Measurements from ENCODE around the gene FRAS1.
"Not testable (repeated sequence)": the region's sequence is repeated elsewhere in the genome, so short reads cannot be mapped to it uniquely, and the experiment has no call there.

FRAS1 gene

GRCh38 chr4:78268597-78268996, 211.5 kb downstream of the FRAS1 start:
- no peak for DNase-seq (ENCODE audit: low read depth in 4 of 4, low spot score in 1 of 4)

DNA sequence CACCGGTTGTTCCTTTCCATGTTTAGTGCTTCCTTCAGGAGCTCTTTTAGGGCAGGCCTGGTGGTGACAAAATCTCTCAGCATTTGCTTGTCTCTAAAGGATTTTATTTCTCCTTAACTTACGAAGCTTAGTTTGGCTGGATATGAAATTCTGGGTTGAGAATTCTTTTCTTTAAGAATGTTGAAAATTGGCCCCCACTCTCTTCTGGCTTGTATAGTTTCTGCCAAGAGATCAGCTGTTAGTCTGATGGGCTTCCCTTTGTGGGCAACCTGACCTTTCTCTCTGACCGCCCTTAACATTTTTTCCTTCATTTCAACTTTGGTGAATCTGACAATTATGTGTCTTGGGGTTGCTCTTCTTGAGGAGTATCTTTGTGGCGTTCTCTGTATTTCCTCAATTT, 218.3 kb downstream of the FRAS1 start:
- DNase-seq (ENCODE audit: low read depth in 4 of 4, low spot score in 1 of 4) = not testable (repeated sequence)

GRCh38 chr4:78286281-78286680, 229.2 kb downstream of the FRAS1 start:
- DNase-seq (ENCODE audit: low read depth in 4 of 4, low spot score in 1 of 4) = no peak

DNA sequence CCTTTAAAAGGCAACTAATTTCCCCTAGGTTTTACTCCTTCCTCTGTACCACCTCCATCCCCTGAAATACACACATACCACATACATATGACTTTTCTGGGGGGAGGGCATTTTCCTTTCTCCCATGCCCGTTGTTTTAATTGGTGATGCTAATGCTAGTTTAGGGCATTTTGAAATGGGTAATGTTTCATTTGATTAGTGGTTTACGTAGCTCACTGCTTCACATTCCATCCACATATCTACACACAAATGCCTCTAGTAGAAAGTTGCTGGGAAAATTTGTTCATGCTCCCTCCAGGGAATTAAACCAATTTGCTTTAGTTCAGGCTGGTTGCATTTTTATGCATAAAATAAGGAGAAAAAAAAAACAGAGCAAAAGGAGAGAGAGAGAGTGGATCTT, 231.2 kb downstream of the FRAS1 start:
- no peak for DNase-seq (ENCODE audit: low read depth in 4 of 4, low spot score in 1 of 4)

GRCh38 chr4:78291277-78291676, 234.2 kb downstream of the FRAS1 start:
- DNase-seq (ENCODE audit: low read depth in 4 of 4, low spot score in 1 of 4) = no peak

DNA sequence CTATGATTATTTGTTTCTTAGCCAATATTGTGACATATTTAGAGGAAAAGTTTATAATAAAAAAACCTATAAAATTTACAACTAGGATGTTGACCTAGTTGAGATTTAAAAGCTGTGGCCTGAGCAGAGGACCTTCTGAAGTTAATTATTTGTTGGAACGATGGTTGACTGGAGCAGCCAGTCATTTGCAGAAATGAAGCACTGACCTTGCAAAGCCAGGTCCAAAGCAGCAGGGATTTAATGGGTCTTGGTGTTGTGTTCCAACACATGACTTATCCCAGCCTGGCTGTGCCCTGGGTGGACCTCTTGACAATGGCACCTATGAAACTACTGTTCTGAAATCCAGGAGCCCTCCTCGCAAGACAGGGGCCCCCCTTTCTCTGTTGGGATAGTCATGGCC, 235.2 kb downstream of the FRAS1 start:
- no peak for DNase-seq (ENCODE audit: low read depth in 4 of 4, low spot score in 1 of 4)

DNA sequence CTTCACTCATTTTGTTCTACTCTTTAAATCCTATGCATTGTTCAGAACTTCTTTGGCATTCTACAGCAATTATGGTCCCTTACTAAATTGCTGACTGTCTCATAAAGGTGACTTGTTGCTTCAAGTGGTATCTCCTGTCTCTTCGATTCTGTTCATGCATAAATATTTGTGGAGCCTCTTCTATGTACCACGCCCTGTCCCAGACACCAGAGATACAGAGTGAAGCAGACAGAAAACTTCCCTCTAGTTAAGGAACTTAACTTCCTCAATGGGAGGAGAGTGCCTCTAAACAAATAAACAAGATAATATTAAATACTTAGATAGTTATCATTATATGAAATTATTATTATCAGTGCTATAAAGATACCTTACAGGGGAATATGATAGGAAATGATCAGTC, 235.7 kb downstream of the FRAS1 start:
- no peak for DNase-seq (ENCODE audit: low read depth in 4 of 4, low spot score in 1 of 4)

- no peak for DNase-seq (ENCODE audit: low read depth in 4 of 4, low spot score in 1 of 4)
Observed at GRCh38 chr4:78293348-78293747, 236.2 kb downstream of the FRAS1 start.

DNA sequence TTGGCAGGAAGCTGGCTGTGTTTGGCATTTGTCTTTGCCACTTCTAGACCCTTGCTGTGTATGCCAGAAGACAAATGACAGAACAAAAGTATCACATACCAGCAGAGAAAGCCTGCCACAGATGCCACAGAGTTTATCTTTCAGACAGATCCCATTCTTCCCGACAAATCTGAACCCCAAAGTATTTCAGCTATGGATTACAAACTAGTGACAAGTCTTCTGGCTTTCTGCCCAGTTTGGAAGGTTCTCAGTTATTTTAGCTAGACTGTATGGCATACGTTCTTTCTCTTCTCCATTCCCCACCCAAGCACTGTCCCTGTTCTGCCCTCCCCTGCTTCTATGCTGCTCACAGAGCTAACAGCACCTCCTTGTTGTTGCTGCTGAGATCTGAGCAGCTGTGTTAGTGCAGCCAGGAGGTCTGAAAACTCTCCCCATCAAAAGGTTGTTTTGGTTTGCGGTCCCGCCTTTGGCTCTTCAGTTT, 236.7 kb downstream of the FRAS1 start:
- no peak for DNase-seq (ENCODE audit: low read depth in 4 of 4, low spot score in 1 of 4)

- no peak for DNase-seq (ENCODE audit: low read depth in 4 of 4, low spot score in 1 of 4)
Observed at GRCh38 chr4:78296261-78296660, 239.1 kb downstream of the FRAS1 start.

- DNase-seq (ENCODE audit: low read depth in 4 of 4, low spot score in 1 of 4) = no peak
Observed at GRCh38 chr4:78297116-78297800, 240.1 kb downstream of the FRAS1 start.

- DNase-seq (ENCODE audit: low read depth in 4 of 4, low spot score in 1 of 4) = no peak
Observed at GRCh38 chr4:78298618-78299017, 241.5 kb downstream of the FRAS1 start.

- DNase-seq (ENCODE audit: low read depth in 4 of 4, low spot score in 1 of 4) = no peak
Observed at GRCh38 chr4:78299565-78299972, 242.4 kb downstream of the FRAS1 start.

DNA sequence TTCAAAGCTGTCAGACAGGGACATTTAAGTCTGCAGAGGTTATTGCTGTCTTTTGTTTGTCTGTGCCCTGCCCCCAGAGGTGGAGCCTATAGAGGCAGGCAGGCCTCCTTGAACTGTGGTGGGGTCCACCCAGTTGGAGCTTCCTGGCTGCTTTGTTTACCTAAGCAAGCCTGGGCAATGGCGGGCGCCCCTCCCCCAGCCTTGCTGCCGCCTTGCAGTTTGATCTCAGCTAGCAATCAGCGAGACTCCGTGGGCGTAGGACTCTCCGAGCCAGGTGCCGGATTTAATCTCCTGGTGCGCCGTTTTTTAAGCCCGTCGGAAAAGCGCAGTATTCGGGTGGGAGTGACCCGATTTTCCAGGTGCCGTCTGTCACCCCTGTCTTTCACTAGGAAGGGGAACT, 250.1 kb downstream of the FRAS1 start:
- not testable (repeated sequence) for DNase-seq (ENCODE audit: low read depth in 4 of 4, low spot score in 1 of 4)

DNA sequence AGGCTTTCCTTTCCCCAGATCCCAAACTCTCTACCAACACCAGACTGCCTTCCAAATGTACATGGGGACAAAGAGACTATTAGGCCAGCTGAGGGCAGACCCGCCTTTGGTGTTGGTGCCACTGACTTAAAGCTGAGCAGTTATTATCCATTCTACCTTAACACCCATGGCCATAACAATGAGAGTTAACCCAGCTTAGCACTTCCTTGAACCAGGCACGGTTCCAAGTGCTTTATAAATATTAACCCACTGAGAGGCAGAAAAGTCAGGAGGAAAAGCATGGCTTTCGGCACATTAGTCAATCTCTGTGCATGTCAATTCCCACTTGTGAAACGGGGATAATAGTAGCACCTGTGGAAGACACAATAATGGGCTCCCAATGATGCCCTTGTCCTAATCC, 251.4 kb downstream of the FRAS1 start:
- no peak for DNase-seq (ENCODE audit: low read depth in 4 of 4, low spot score in 1 of 4)

DNA sequence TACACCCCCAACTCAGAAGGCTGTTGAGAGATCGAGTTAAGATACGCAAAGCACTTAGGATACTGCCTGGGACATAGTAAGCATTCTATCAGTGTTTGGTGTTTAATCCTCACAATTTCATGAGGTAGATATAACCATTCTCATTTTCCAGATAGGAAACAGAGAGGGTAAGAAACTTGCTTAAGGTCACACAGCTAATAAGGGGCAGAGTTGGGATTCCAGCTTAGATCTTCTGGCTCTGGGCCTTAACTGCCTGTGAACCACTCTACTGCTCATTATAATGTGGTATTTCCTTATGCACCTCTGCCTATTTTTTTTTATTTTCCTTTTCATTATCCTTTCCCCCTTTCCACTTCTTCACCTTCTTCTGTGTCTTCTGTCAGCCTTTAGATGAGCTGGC, 252.2 kb downstream of the FRAS1 start:
- no peak for DNase-seq (ENCODE audit: low read depth in 4 of 4, low spot score in 1 of 4)

GRCh38 chr4:78310007-78310739, 253.1 kb downstream of the FRAS1 start:
- DNase-seq (ENCODE audit: low read depth in 4 of 4, low spot score in 1 of 4) = no peak

- no peak for DNase-seq (ENCODE audit: low read depth in 4 of 4, low spot score in 1 of 4)
Observed at GRCh38 chr4:78310740-78311115, 253.6 kb downstream of the FRAS1 start.

DNA sequence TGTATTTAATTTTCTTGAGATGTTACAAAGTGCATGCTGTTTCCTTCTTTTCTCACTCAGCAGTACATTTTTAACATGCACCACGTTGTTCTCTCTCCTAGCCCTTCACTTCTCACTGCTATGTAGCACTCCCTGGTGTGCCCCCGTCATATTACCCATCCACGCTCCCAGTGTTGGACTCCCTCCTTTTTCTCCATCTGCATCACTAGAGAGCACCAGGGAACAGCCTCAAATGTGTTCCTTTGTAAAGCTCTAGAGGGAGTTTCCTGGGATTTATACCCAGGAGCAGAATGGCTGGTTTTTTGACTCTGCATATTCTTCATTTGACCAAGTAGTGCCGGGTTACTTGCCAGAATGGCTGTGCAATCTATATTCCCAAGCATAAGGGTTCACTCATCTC, 254.2 kb downstream of the FRAS1 start:
- DNase-seq (ENCODE audit: low read depth in 4 of 4, low spot score in 1 of 4) = no peak

- no peak for DNase-seq (ENCODE audit: low read depth in 4 of 4, low spot score in 1 of 4)
Observed at GRCh38 chr4:78312989-78313753, 256.0 kb downstream of the FRAS1 start.

DNA sequence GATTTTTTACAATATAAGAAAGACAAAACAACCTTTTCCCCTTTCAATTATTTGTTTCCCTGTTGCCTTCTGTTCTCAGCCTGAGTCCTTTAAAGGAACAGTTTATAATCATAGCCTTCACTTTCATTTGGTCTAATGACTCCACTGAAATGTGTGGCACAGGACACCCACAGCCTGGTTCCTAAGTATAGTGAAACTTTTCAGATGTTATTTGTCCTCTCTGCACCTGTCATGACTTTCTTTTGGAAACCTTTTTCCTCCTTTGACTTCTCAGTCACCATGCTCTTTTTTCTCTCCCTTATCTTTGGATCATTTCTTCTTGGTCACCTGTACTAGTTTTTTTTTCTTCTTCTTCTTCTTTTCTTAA, 256.6 kb downstream of the FRAS1 start:
- DNase-seq (ENCODE audit: low read depth in 4 of 4, low spot score in 1 of 4) = no peak

DNA sequence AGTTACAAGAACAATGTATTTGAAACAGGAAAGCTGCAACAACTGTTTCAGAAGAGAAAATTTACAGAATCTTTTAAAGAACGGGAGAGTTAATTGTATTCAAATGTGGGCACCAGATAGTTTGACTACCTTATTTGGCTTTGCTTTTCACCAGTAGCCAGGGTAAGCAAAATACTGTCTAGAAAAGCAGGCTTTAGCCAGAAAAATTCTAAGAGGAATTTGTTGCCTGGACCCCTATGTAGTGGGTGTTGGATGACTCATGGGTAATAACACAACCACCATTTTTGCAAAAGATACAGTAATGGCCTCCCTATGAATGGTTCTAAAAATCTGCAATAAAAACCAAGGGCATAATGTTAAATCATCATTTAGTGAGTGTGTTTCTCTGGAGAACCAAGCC, 261.0 kb downstream of the FRAS1 start:
- DNase-seq (ENCODE audit: low read depth in 4 of 4, low spot score in 1 of 4) = no peak

Data from stimulated activated CD4-positive, alpha-beta T cell treated with anti-CD3 and anti-CD28 coated beads, Interleukin-1b, Interleukin-23, amount 100 ng/mL, for 24 hours (primary cell).